IMR-90 (cell line): Measurements from ENCODE around the gene ARSJ. TPM values are rescaled to one million over a fixed set of nuclear protein-coding genes. Genes with fewer than 3 reads are reported as not detected.

Experiments
- ATAC-seq: fragments of 200-7000 bp; cut with Tn5 transposase; 2 replicates; pipeline ENCODE4 v1.9.1; 2020; ENCODE audit warnings: low read depth, mild to moderate bottlenecking, moderate library complexity
- BruUV-seq: library from RNA; stranded (reverse); fragments of 400-500 nt; replicated peaks from 2 replicates; lab custom pipeline; 2021; lab: Mats Ljungman, UMichigan
- CTCF ChIA-PET: fragments of 300-600 bp; formaldehyde crosslinking; extraction: SDS; loops from one replicate; lab custom pipeline; 2021; ENCODE audit warnings: antibody characterized with exemption; lab: Yijun Ruan, JAX
- POLR2A ChIA-PET: fragments of 300-600 bp; sonication (Branson Sonifier 250); formaldehyde crosslinking; loops from one replicate; lab custom pipeline; 2022; ENCODE audit warnings: antibody characterized with exemption; ENCODE audit not compliant: unreplicated experiment; lab: Charles Lee
- DNase-seq: peaks from one replicate; pipeline ENCODE4 v3.0.0; 2013
- H2AFZ ChIP-seq: replicated peaks from 2 replicates; pipeline ENCODE3; 2013; ENCODE audit warnings: low read length, mild to moderate bottlenecking; ENCODE audit not compliant: poor library complexity
- H2AK5ac ChIP-seq: 2 replicates; pipeline ENCODE4 v1.6.1; 2013; ENCODE audit warnings: low read depth, low read length, inconsistent platforms
- H2AK9ac ChIP-seq: replicated peaks from 2 replicates; pipeline ENCODE3; 2013; ENCODE audit warnings: mild to moderate bottlenecking, low read depth, low read length, moderate library complexity; ENCODE audit not compliant: poor library complexity
- H2BK120ac ChIP-seq: 2 replicates; pipeline ENCODE4 v1.6.1; 2013; ENCODE audit warnings: low read depth, low read length, inconsistent platforms
- H2BK15ac ChIP-seq: 3 replicates; pipeline ENCODE4 v1.6.1; 2013; ENCODE audit warnings: low read depth, low read length, inconsistent platforms
- H2BK20ac ChIP-seq: 2 replicates; pipeline ENCODE4 v1.6.1; 2013; ENCODE audit warnings: low read depth, mild to moderate bottlenecking, inconsistent platforms, low read length, moderate library complexity
- H2BK5ac ChIP-seq: 2 replicates; pipeline ENCODE4 v1.6.1; 2013; ENCODE audit warnings: mild to moderate bottlenecking, low read depth, low read length, inconsistent platforms; ENCODE audit not compliant: poor library complexity, severe bottlenecking
- H3K14ac ChIP-seq: replicated peaks from 2 replicates; pipeline ENCODE4 v1.6.1; 2013; ENCODE audit warnings: low read depth, low read length, inconsistent platforms
- H3K18ac ChIP-seq: 2 replicates; pipeline ENCODE4 v1.6.1; 2013; ENCODE audit warnings: low read depth, low read length, control low read depth
- H3K23ac ChIP-seq: 2 replicates; pipeline ENCODE4 v1.6.1; 2013; ENCODE audit warnings: low read depth, low read length, inconsistent platforms
- H3K27ac ChIP-seq: 2 replicates; pipeline ENCODE4 v1.5.1; 2013; ENCODE audit warnings: mild to moderate bottlenecking, control low read depth, low read length; ENCODE audit not compliant: insufficient read depth
- H3K27me3 ChIP-seq: 2 replicates; pipeline ENCODE4 v1.6.1; 2013; ENCODE audit warnings: low read length; ENCODE audit not compliant: control insufficient read depth, insufficient read depth
- H3K36me3 ChIP-seq: 2 replicates; pipeline ENCODE4 v1.6.1; 2013; ENCODE audit warnings: low read length, mixed read lengths; ENCODE audit not compliant: control insufficient read depth, insufficient read depth
- H3K4ac ChIP-seq: 2 replicates; pipeline ENCODE4 v1.6.1; 2013; ENCODE audit warnings: low read depth, low read length, inconsistent platforms
- H3K4me1 ChIP-seq: 2 replicates; pipeline ENCODE4 v1.6.1; 2013; ENCODE audit warnings: low read length, mixed read lengths; ENCODE audit not compliant: control insufficient read depth, insufficient read depth
- H3K4me2 ChIP-seq: 2 replicates; pipeline ENCODE4 v1.6.1; 2013; ENCODE audit warnings: low read depth, mild to moderate bottlenecking, control low read depth, low read length, moderate library complexity
- H3K4me3 ChIP-seq: 2 replicates; pipeline ENCODE4 v1.5.1; 2013; ENCODE audit warnings: low read depth, mild to moderate bottlenecking, control low read depth, low read length, moderate library complexity; ENCODE audit not compliant: insufficient read depth
- H3K56ac ChIP-seq: 2 replicates; pipeline ENCODE4 v1.6.1; 2013; ENCODE audit warnings: low read length, inconsistent platforms; ENCODE audit not compliant: insufficient read depth; ENCODE audit errors: extremely low read depth
- H3K79me1 ChIP-seq, 2 experiments: 2 replicates each; pipeline ENCODE4 v1.6.1; 2013; ENCODE audit warnings: low read length in 2 of 2, inconsistent platforms in 1 of 2, low read depth in 1 of 2
- H3K9ac ChIP-seq: 2 replicates; pipeline ENCODE4 v1.6.1; 2013; ENCODE audit warnings: low read depth, low read length, control low read depth
- H3K9me1 ChIP-seq: 2 replicates; pipeline ENCODE4 v1.6.1; 2013; ENCODE audit warnings: low read length, inconsistent platforms; ENCODE audit not compliant: insufficient read depth
- H3K9me3 ChIP-seq: 2 replicates; pipeline ENCODE4 v1.6.1; 2013; ENCODE audit warnings: low read length; ENCODE audit not compliant: control insufficient read depth, insufficient read depth
- H4K20me1 ChIP-seq: 2 replicates; pipeline ENCODE4 v1.6.1; 2013; ENCODE audit warnings: low read length, inconsistent platforms; ENCODE audit not compliant: insufficient read depth
- H4K5ac ChIP-seq: 2 replicates; pipeline ENCODE4 v1.6.1; 2013; ENCODE audit warnings: mild to moderate bottlenecking, low read depth, low read length, control low read depth
- H4K8ac ChIP-seq, 2 experiments: 2 replicates each; pipeline ENCODE4 v1.6.1; 2013; ENCODE audit warnings: low read depth in 2 of 2, low read length in 2 of 2, control low read depth in 1 of 2, inconsistent platforms in 1 of 2
- H4K91ac ChIP-seq: 2 replicates; pipeline ENCODE4 v1.6.1; 2013; ENCODE audit warnings: low read depth, low read length, inconsistent platforms; ENCODE audit not compliant: insufficient read depth
- CEBPB ChIP-seq: IDR thresholded peaks from 2 replicates; pipeline ENCODE4 v1.6.1; 2012; ENCODE audit warnings: low read depth, low read length, improper control_type of control experiment
- ELK1 ChIP-seq: fragments of 150-350 bp; IDR thresholded peaks from 2 replicates; pipeline ENCODE4 v1.6.1; 2016; ENCODE audit warnings: low read depth, mild to moderate bottlenecking, low read length, moderate library complexity, borderline replicate concordance
- FOS ChIP-seq: fragments of 150-350 bp; IDR thresholded peaks from 2 replicates; pipeline ENCODE4 v1.6.1; 2016; ENCODE audit warnings: low read depth, low read length
- MAZ ChIP-seq: IDR thresholded peaks from 2 replicates; pipeline ENCODE4 v1.6.1; 2012; ENCODE audit warnings: low read depth, mild to moderate bottlenecking, low read length, improper control_type of control experiment, moderate library complexity, borderline replicate concordance
- MXI1 ChIP-seq: IDR thresholded peaks from 2 replicates; pipeline ENCODE4 v1.6.1; 2012; ENCODE audit warnings: low read depth, mild to moderate bottlenecking, low read length, moderate library complexity, borderline replicate concordance
- POLR2A ChIP-seq: IDR thresholded peaks from 2 replicates; pipeline ENCODE4 v1.6.1; 2012; ENCODE audit warnings: mild to moderate bottlenecking, low read depth, low read length
- RAD21 ChIP-seq: IDR thresholded peaks from 2 replicates; pipeline ENCODE4 v1.6.1; 2012; ENCODE audit warnings: low read length, improper control_type of control experiment
- SMC3 ChIP-seq: fragments of 150-350 bp; IDR thresholded peaks from 2 replicates; pipeline ENCODE4 v1.6.1; 2016; ENCODE audit warnings: low read depth, mild to moderate bottlenecking, antibody characterized with exemption, low read length, moderate library complexity
- WGBS, 2 experiments: methylation state at CpG; one replicate each; pipeline versions ENCODE4 v1.1.5 to v1.1.7; 2013; ENCODE audit warnings: missing lambda C conversion rate in 2 of 2; ENCODE audit not compliant: insufficient read length in 1 of 2; ENCODE audit errors: extremely low coverage in 2 of 2; 5-methylcytosine and 5-hydroxymethylcytosine counted together
- dilution Hi-C: fragments of 300-500 bp; cut with HindIII; formaldehyde crosslinking; loops from one replicate; pipeline ENCODE4 v1.14.3; 2018; ENCODE audit warnings: low sequenced_read_pairs; ENCODE audit not compliant: unreplicated experiment
- in situ Hi-C: fragments of 300-500 bp; cut with MboI; formaldehyde crosslinking; loops from 3 replicates; pipeline ENCODE4 v1.14.3; 2019; ENCODE audit warnings: low sequenced_read_pairs, inconsistent platforms, mixed read lengths
- intact Hi-C: fragments of 100-400 bp; cut with micrococcal nuclease; formaldehyde crosslinking; loops from 2 replicates; pipeline ENCODE4 v1.10.0; 2022
- polyA plus RNA-seq, 3 experiments: library from polyadenylated mRNA; depleted of rRNA; stranded (reverse); fragments of >200 nt; gene quantifications; 2 replicates each; pipeline ENCODE4 v1.2.3, GENCODE V29; 2012; ENCODE audit warnings: low replicate concordance in 1 of 3
- total RNA-seq: library from RNA; depleted of rRNA; stranded (reverse); fragments of >200 nt; gene quantifications from 2 replicates; pipeline ENCODE4 v1.2.3, GENCODE V29; 2012

Gene ARSJ
- total and polyA plus RNA-seq, 2 of the 4 experiments (the other 2 are of a cell fraction) = 47.7 to 143 TPM

DNA sequence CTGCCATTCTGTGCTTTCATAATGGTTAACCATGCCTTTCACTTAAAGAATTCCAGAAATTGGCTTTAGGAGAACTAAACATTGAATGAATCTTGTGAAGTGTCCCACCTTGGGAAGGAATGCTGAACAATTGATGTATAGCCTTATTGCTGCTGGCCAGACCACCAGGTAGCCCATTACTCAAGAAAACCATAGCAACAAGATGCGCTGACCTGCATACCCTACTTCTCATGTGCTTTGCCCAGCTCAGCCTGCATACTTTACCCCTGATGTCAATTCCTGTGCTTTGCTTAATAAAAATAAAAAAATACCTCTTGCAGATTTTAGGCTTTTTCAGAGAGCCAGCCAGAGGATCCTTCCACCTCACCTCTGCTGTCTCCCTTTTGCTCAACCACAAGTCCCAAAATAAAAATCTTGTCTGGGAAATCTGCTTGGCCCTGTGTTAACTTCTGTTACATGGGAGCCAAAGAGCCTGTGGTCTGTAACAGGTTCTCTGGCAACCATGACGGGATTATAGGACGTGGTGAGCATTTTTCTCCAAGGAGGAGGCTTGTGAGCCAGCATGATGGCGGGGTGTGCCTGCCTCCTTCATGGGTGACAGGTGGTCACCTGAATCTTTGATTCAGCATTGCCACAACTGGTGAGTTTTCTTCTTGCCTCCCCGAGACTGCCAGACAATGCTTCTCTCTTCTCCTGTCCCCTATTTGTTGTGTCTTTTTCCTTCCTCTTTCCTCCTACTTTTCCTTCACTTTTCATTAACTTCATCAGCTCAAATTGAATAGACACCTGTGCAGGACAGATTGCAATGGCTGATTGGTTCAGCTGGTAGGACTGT is 106.8 kb downstream of the ARSJ start:
- H4K5ac ChIP-seq = no peak overlapping the region
- no peak overlapping the region for H3K9ac ChIP-seq
- H2BK5ac ChIP-seq = no peak overlapping the region
- no peak overlapping the region for H3K4ac ChIP-seq
- peak; percentile 37; the same call in 1 of the 2 replicates for ATAC-seq
- peaks cover 3% of the 10 kb centered on the region for H3K9me1 ChIP-seq
- H3K56ac ChIP-seq = no peak overlapping the region
- no peak overlapping the region for H3K4me2 ChIP-seq
- H3K14ac ChIP-seq = 0 out of 2 replicates have a peak overlapping the region, but pooled peaks have one; percentile 14
- no peak overlapping the region for H3K18ac ChIP-seq
- WGBS, 2 experiments = 100% methylated on average over 3 of the region's 5 CpGs; no CpG with 5 or more reads in 1 of the 2 experiments
- no peak overlapping the region for H3K23ac ChIP-seq
- no peaks in the 10 kb centered on the region for H3K9me3 ChIP-seq
- H2AK9ac ChIP-seq = no peak overlapping the region
- H3K4me3 ChIP-seq = no peak overlapping the region
- DNase-seq = peak; percentile 22
- no peaks in the 10 kb centered on the region for H3K27me3 ChIP-seq
- peaks cover 4% of the 10 kb centered on the region; the same call in 1 of the 2 replicates for H3K4me1 ChIP-seq
- H3K27ac ChIP-seq = no peak overlapping the region
- peak overlapping the region; percentile 28; the same call in 1 of the 2 replicates for H2AK5ac ChIP-seq
- no peaks in the 10 kb centered on the region for H3K79me1 ChIP-seq
- ChIA-PET POLR2A (no interaction called here), CTCF (interaction anchor here (0.6 to 0.8 kb wide), 2 partner anchors 97 to 506 kb away, joined by 3 read pairs; no protein-coding TSS in a partner anchor)
- H4K8ac ChIP-seq = 0 out of 4 replicates have a peak overlapping the region, but pooled peaks of 1 of the 2 experiments have one; percentile 9
- intact Hi-C loops (no loop called here), in situ Hi-C loops (no loop called here), dilution Hi-C loops (no loop called here)
- no peak overlapping the region for H4K91ac ChIP-seq
- H4K20me1 ChIP-seq = no peaks in the 10 kb centered on the region
- H2BK15ac ChIP-seq = no peak overlapping the region
- TF ChIP-seq MAZ (no peak), CEBPB (no peak), MXI1 (no peak), POLR2A (no peak), RAD21 (no peak), ELK1 (no peak), SMC3 (no peak), FOS (no peak)
- no peak overlapping the region for H2AFZ ChIP-seq
- no peak overlapping the region for H2BK20ac ChIP-seq
- BruUV-seq = no TSS peak
- H2BK120ac ChIP-seq = no peak overlapping the region
- no peaks in the 10 kb centered on the region for H3K36me3 ChIP-seq
